Fibroblast of gingiva (primary cell): ENCODE data around the gene ARHGAP24.
"Not testable (repeated sequence)": the region's sequence is repeated elsewhere in the genome, so short reads cannot be mapped to it uniquely, and the experiment has no call there.

Source experiments
- DNase-seq: peaks from one replicate; pipeline ENCODE4 v3.0.0-alpha.2; 2011; ENCODE audit warnings: low read depth

Gene ARHGAP24

DNA sequence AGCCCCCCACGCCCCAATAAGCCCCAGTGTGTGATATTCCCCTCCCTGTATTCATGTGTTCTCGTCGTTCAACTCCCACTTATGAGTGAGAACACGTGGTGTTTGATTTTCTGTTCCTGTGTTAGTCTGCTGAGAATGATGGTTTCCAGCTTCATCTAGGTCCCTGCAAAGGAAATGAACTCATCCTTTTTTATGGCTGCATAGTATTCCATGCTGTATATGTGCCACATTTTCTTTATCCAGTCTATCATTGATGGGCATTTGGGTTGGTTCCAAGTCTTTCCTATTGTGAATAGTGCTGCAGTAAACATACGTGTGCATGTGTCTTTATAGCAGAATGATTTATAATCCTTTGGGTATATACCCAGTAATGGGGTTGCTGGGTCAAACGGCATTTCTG lies 440.6 kb downstream of the ARHGAP24 start:
- DNase-seq, result not testable (repeated sequence)

DNA sequence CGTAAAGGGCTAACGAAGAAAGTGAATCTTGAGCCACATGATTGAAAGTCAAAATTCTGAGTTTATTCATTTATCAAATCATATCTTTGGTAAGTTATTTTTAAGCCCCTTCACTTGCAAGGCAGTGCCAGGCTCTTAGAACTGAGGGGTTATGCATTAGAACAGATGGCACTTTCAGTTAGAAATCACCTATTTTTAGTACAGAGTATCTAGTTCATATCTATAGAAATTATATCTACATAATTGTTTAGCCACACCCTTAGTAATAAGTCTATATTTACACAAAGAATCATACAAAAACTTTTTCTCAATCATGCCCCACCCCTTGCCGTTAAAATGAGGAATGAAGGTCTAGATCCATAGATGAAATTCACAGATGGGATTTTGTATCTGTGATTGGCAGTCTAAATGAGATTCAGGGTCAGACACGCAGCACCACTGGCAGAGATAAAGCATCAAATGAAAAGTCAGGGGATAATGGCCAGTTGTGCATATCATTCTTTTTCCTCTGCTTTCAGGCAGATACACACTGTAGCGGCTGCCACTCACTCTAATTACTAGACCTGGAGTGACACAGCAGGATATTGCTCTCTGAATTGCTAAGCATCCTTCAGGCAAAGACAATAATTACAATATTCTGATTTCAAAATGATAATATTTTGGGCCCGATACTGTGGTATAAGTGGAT lies 444.4 kb downstream of the ARHGAP24 start:
- no peak for DNase-seq

DNA sequence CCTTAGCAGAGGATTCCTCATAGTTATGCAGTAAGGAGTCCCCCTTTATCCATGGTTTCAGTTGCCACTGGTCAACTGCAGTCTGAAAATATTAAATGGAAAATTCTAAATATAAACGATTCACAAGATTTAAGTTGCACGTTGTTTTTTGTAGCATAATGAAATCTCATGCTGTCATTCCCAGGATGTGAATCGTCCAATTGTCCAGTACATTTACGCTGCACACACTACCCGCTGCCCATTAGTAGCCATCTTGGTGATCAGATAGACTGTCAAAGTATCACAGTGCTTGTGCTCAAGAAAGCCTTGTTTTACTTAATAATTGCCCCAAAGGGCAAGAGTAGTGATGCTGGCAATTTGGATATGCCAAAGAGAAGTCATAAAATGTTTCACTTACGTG lies 450.1 kb downstream of the ARHGAP24 start:
- no peak for DNase-seq

DNA sequence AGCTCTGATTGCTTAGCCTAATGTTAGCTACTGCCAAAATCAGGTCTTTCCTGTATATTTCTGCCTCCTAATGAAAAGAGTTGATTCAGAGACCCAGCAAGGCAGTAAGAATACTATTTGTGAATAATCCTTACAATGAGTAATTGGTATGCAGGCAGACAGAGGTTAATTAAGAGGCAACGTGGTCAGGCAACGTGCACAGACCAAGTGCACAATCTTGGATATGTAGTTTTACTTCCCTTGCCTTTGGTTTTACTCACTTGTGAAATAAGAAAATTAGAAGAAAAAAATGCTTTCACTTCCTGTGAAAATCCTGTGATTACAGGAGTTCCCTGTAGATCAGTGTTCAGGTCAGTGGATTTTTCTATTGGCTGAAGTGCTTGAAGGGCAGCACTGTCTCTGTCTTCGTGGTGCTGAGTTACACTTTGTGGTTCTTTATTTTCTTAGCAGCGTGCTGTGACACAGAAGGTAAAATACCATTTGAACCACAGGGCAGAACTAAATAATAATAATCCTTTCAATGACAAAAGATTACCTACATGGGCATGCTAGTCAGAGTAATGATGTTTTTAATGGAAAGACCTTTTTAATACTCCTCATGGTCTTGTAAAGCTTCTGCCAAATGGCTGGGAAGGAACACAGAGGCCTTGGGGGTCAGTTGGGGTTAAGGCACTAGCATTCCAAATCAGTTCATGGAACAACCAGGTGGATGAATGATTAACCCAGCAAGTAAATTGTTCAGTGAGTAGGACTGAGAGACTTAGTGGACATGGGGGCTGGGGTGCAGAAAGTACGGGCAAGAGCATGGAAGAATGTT lies 454.0 kb downstream of the ARHGAP24 start:
- DNase-seq, result no peak

DNA sequence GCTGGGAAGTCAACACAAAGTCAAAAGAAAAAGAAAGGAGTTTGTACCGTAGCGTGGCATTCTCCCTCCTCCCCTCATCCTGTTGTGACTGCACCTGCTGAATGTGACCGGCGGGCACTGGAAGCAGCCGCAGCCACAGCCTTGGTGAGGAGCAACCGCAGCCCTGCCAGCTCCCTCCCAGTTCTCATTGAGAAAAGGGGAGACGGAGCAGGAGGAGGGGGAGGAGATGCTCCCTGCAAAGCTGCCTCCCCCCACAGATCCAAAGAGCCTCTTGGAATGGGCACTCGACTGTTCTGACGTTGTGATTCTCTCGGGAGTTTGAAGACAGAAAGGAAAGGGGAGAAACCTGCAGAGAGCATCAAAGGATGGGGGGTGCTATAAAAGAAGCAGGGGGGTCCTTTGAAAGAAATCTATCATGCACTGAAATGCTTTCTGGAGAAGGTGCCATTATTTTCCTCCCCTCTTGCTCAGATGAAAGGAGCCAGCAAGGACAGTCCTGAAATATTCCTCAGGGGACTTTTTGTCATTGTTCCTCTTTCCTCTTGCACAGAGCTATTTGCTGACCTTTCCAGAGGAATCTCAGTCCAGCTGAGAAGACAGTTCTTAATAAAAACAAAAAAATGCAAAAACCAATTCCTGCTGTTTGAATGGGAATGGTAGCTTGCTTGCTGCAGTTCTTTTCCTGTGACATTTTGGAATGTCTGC lies 455.2 kb downstream of the ARHGAP24 start:
- no peak for DNase-seq

DNA sequence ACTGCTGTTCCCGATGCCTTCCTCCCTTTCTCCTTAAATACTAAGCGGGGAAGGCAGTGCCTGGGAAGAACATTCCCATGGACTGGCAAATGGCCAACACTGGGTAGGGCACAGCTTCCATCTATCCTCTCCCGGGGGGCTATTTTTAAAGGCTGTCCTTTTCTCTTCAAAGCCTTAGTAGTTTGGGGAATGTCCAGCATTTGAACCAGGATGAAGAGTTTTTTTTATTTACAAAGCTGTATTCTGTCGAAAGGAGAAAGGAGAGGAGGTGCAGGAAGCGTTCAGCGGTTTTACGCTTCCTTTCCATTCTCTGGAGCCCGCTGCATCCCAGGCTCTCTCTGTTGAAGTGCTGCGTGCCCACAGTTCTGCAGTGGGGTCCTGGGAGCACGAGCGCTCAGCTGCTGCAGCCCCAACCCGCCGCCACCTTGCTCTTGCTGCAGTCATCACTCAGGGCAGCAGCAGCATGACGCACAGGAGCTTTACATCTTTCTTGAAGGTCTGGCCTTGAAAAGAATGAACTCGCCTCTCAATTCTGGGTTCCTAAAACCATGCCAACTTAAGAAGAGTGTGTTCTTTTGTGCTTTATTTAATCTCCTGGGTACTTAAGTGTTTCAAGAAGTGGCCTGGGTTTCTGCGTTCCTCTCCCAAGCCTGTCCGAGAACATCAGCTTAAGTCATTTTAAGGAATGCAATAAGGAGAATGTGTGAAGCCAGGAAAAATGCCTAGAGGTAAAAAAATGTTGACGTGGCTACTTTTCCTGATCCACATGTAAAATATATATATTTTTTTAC lies 457.7 kb downstream of the ARHGAP24 start:
- DNase-seq, result peak; percentile 24

DNA sequence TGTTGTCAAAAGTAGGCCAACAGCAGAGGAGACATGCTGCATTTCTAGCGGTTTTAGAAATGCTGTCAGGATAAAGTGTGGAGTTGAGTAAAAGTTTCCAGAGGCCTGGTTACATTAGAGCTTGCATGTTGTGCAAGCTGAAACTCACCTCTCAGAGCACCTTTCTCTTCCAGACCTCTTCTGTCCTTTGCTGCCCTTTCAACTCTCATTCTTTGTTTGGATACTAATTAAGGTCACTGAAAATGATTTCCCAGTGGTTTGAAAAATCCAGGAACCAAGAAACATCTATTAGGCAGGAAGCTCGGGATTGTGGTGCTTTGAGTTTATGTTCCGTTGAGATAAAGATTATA lies 458.3 kb downstream of the ARHGAP24 start:
- DNase-seq, result no peak

DNA sequence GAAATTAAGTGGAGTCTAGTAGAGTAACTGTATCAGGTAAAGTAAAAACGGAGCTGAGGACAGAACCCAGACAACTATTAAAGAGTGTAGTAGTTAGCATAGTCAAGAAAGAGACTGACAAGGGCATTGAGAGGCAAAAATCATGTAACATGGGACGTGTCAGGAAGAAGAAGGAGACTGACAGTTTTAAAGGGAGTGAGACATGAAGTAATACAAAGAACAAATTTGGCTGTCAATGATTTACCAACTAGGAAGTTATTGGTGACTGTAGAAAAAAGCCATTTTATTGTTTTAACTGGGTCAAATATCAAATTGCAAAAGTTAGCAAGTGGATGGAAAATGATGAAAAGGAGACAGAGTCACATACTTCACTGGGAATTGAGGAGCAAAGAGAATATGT lies 462.6 kb downstream of the ARHGAP24 start:
- DNase-seq, result no peak

DNA sequence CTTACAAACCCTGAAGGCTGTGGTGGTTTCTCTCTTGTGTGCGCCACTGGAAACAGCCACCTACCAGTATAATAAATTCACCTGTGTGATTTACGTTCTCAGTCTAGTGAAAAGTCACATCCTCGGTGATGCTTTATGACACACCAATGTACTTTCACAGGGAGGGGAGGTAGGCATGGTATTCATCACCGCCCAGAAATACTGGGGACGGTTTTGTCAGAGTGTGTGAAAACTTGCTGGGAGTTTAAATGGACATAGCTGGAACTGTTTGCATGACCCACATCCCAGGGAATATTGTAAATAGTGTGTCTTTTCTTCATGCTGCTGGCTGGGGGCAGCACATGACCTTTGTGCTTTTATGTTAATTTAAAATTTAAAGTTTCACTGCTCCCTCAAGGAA lies 463.1 kb downstream of the ARHGAP24 start:
- DNase-seq, result no peak

DNA sequence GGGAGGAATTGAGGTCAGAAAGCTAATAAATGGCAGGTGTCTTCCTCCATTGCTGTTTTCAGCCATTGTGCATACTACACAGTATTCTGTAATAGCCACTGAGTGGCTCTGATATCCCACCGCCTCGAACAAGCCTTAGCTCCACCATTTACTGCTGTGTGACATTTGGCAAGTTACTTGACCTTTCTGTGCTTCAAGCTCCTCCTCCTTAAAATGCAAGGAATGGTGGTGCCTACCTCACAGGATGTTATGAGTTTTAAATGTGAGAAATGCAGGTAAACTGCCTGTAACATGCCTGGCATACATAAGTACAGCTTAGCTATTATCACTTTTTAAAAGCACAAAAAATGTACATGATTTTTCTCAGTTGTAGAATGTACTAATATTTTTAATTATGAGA lies 464.0 kb downstream of the ARHGAP24 start:
- no peak for DNase-seq

DNA sequence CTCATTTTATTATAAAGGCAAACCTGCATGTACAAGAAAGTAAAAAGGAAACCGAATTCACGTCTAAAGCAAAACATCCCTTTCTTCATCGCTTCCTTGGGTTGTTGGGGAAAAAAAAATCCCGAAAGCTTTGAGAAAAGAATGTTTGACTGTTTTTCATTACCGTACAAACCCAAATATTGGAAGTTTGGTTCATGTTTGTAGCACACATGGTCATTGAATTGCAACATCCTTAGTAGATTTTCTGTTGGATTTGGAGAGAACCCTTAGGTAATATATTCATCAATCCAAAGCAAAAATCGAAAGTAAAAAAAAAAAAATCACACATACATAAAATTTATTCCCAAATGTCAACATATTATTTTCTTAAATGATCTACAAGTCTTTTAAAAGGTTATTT lies 464.6 kb downstream of the ARHGAP24 start:
- DNase-seq, result peak; percentile 60

DNA sequence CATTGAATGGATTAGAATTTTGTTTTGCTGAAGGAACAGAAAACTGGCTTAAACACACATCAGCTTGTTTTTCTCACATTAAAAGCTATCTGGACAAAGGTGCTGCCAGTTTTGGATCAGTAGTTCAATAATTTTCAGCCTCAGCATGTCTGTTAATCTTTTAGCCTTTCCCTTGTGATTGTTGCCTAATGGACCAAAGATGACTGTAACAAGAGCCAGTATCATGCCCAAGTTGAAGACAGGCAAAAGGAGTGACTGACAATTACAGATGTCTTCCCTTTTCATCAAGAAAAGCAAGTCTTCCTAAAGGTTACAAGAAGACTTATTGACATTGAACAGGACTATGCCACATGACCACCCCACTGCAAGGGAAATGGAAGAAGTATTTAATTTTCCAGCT lies 465.2 kb downstream of the ARHGAP24 start:
- no peak for DNase-seq

DNA sequence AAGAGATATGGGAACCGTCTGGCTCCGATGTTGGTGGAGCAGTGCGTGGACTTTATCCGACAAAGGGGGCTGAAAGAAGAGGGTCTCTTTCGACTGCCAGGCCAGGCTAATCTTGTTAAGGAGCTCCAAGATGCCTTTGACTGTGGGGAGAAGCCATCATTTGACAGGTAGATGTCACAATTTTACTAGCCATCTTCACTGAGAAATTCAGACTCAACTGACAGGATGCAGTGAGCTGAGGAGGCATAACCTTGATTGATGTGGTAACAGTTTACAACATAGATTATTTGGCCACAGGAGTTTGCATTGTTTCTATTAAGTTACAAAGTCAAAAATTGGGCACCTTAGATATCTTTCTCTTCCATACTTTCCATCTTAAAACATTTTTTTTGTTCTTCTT lies 467.2 kb downstream of the ARHGAP24 start:
- no peak for DNase-seq

DNA sequence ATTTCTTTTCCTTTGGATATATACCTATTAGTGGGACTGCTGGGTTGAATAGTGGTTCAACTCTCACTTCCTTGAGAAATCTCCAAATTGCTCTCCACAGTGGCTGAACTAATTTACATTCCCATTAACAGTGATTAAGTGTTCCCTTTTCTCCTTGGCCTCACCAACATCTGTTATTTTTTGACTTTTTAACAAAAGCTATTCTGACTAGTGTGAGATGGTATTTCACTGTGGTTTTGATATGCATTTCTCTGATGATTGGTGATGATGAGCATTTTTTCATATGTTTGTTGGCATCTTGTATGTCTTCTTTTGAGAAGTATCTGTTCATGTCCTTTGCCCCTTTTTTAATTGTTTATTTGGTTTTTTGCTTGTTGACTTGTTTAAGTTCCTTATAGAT lies 471.9 kb downstream of the ARHGAP24 start:
- no peak for DNase-seq

DNA sequence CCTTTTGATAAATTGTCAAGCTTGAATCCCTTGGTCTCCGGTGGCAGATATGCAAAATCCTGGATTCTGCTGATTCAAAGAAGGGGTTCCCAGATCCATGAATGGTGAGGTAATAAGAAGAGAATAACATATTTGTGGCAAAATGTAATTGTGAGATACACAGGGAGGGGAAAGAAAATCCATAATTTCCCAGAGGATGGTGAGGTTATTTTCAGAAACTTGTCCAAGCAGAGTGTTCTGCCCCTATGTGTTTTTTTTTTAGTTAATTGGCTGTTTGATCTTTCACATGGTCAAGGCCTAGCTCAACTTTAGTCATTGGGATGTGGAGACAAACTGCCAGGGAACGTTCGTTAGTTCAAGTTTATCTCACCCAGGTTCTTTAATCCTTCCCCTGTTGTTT lies 476.1 kb downstream of the ARHGAP24 start:
- DNase-seq, result no peak

DNA sequence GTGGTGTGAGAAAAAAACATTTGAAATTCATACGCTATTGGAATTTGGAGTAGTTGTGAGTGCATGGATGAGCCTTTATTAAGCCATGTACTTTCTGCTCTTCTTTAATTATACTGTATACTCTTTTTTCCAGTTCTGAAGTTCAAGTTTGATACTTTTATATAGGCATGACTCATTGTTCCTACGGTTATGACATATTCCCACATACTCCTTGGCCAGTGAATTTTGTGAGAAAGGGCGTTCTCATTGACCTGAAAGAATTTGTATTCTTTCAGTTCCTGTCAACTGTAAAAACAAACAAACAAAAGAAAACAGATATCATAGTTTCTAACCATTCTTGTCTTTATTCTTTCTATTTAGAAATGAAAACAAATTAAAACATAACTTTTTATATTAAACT lies 477.6 kb downstream of the ARHGAP24 start:
- DNase-seq, result peak; percentile 73

DNA sequence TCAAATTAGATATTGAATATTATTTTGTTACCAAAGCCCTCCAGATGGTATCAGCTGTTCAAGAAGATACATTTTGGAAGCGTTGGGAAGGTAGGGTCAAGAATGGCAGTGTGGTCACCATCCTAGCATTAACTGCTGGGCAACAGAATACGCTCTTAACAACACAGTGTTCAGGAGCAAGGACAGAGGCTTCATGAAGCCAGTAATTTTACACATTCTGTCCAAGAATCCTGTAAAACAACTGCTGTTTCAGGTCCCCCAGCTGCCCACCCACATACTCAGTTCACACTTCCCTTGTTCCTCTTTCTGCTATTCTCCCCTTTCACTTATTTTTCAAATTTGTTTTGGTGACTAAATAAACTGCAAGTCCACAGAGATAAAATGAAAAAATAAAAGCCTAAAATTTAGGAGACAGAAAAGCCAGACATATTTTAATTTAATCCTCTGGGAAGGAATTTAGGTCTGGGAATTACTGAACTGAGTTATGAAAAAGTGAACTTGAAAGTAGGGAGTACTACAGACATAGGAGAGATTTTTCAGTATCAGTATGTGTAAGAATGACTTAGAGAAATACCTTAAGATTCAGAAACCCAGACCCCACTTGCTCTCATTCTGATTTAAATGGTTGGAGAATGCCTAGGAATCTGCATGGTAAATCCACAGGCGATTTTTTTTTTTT lies 478.2 kb downstream of the ARHGAP24 start:
- DNase-seq, result peak; percentile 19

DNA sequence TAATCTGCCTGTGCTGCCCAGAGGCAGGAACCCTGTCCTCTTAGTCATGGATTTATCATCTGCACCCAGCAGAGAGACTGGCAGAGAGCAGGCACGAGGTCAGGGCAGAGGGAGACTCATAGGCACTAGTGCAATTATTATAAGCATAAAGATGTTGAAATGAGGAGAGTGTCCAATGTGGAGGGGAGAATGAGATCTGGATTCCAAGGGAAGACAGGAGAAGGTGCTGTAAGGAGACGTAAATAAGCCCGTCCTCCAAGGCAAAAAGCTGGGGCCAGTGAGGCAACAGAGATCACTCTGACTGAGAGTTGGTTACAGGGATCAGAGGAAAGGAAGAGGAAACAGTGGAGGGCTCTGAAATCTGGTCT lies 478.7 kb downstream of the ARHGAP24 start:
- DNase-seq, result peak; percentile 81

DNA sequence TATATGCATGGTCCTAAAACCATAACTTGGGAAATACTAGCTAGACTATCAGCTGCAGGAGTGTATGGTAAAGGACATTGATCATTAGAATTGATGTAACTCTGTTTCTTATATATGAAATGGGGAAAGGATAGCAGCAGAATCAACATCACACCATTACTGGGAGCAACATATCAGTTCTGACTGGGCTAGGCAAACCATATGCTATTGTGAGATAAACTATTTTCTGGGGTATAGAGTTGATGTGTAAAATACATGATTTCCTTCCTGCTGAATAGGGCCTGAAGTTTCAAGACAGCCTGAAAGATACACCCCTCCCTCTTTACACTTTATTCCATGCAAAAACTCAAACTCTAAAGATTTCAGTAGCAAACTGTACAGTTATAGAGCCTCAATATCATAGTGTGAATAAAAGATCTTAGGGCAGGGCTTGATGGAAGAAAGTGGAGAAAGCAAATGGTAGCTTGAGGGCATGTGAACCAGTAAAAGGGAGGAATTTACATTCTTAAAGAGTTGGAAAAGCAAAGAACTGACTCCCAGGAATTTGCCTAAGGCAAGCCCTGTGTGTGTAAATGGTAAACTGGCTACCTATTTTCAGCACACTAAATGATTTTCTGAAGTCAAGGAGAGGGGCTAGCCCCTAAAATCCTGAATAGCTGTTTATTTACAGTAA lies 480.8 kb downstream of the ARHGAP24 start:
- DNase-seq, result peak; percentile 6

DNA sequence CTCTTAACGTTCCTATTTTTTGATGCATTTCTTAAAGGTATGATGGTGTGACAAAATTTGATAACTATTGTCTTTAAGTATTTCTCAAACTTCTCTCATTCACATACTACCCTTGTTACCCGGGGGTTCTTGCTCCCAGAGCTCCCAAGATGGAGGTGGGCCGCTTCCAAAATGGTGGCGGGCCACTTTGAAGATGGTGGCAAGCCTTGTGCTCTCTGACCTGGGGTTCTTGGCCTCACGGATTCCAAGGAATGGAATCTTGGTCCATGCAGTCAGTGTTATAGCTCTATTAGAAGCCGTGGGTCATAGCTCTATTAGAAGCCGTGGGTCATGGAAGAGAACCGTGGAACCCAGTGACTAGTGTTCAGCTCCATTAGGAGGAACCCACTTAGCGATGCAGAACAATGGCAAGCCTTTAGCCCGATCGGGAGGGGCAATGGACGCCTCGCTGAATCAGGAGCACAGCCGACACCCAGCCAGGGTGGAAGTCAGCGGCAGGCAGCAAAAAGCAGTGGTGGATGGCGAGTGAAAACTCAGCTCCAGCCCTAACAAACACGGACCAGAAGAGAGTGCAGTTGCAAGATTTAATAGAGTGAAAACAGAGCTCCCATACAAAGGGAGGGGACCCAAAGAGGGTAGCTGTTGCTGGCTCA lies 481.5 kb downstream of the ARHGAP24 start:
- DNase-seq, result no peak

DNA sequence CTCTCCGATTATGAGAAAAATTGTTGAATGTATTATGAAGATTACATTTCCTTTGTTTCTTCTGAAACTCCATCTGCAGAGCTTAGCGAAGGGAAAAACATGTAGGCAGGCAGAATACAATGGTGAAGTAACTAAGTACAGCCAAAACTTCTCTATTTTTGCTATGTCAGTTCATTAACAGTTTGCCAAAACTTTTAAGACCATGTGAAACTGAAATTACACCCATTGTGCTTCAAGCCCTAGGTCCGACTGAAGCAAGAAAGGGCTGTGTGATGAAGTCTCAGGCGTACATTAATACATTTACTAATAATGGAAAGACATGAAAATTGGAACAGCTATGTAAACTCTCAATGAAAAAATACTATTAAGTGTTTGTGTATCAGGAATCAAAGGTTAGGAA lies 486.9 kb downstream of the ARHGAP24 start:
- DNase-seq, result no peak
